Upper lobe of left lung (tissue), 6 donors: ENCODE measurements around the gene SULT1C2. TPM values are rescaled to one million over a fixed set of nuclear protein-coding genes. Genes with fewer than 3 reads are reported as not detected.

Experiments used
- ATAC-seq, 2 donors: fragments of 200-7000 bp; cut with Tn5 transposase; one replicate each; pipeline ENCODE4 v1.9.1; 2022; ENCODE audit warnings: mild to moderate bottlenecking in 2 of 2, moderate library complexity in 2 of 2; ENCODE audit not compliant: low FRiP score in 2 of 2
- DNase-seq, 2 donors: peaks; one replicate each; pipeline ENCODE4 v3.0.0-alpha.2; 2019 to 2020
- H3K27ac ChIP-seq, 4 donors: fragments of 200-600 bp; sonication (generic); one replicate each; pipeline ENCODE4 v1.5.1; 2016 to 2019
- H3K27me3 ChIP-seq, 4 donors: fragments of 200-600 bp; sonication (generic); one replicate each; pipeline ENCODE4 v1.5.1; 2017 to 2019
- H3K36me3 ChIP-seq, 4 donors: fragments of 200-600 bp; sonication (generic); one replicate each; pipeline ENCODE4 v1.5.1; 2016 to 2019
- H3K4me1 ChIP-seq, 4 donors: fragments of 200-600 bp; sonication (generic); one replicate each; pipeline ENCODE4 v1.5.1; 2018 to 2019
- H3K4me3 ChIP-seq, 4 donors: fragments of 200-600 bp; sonication (generic); one replicate each; pipeline ENCODE4 v1.5.1; 2017 to 2019; ENCODE audit warnings: mild to moderate bottlenecking in 2 of 4, moderate library complexity in 1 of 4
- H3K9me3 ChIP-seq, 4 donors: fragments of 200-600 bp; sonication (generic); one replicate each; pipeline ENCODE4 v1.5.1; 2018 to 2019
- EP300 ChIP-seq, 4 donors: sonication (generic); formaldehyde crosslinking; IDR thresholded peaks; one replicate each; pipeline ENCODE4 v1.5.1; 2017; ENCODE audit warnings: antibody characterized with exemption in 4 of 4, control low read depth in 2 of 4
- POLR2A ChIP-seq, 4 donors: fragments of 450-650 bp; IDR thresholded peaks; one replicate each; pipeline ENCODE4 v1.5.1; 2016 to 2017; ENCODE audit warnings: antibody characterized with exemption in 4 of 4, mild to moderate bottlenecking in 2 of 4
- POLR2AphosphoS5 ChIP-seq, 2 donors: sonication (generic); formaldehyde crosslinking; IDR thresholded peaks; one replicate each; pipeline ENCODE4 v1.5.1; 2017; ENCODE audit warnings: antibody characterized with exemption in 2 of 2
- WGBS, 2 donors: methylation state at CpG; one replicate each; pipeline ENCODE4 v1.1.5; 2017 to 2018; 5-methylcytosine and 5-hydroxymethylcytosine counted together
- total RNA-seq, 6 donors: library from RNA; depleted of rRNA in 4 of 6; stranded (reverse); fragments of >200 nt in 4 of 6; gene quantifications; one replicate each; pipeline versions ENCODE4 v1.1.0 to v1.2.1, GENCODE V29; 2016 to 2021
- TF ChIP-seq, protein P1 (sequence below), 6 experiments: fragments of 450-650 bp in 4 of 6; fragments of 200-600 bp in 2 of 6; sonication (generic) in 2 of 6; IDR thresholded peaks; one replicate each; pipeline ENCODE4 v1.5.1; 2016 to 2019; ENCODE audit warnings: antibody characterized with exemption in 6 of 6
- donor health status: DM: no; HTN: no; CAD: no; lungs with moderate emphysema.
- donor health status: DM: no; HTN: yes; CAD: no; lungs with severe emphysema.

Gene SULT1C2
- 1 to 10 TPM in 5 of 6 donors, under 1 TPM in 1; 0.49 to 7.7 (median 4.8) TPM for total RNA-seq

DNA sequence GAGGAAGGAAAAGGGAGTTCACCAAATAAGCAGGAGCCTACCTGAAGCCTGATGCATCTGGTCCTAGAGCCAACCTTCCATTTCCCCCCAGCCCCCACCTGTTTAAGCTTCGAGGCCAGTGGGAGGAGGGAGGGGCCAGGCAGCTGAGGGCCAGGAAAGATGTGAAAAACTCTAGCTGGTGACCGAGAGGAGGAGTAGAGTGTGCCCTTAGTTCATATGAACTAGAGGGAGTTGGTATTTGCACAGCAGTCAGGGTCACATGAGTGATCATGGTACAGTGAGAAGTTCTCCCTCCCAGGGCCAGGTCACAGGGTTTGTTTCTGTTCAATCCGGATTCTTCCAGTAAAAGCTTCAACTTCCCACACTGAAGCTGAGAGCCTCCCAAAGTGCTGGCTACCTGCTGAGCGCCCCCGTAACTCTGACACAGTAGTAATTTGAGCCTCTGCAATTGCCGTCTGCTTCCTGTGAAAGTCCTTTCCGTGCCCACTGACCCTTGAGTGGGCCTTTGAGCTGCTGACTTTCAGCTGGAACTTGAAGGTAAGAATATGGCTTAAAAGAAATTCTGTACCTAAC is at the start of gene SULT1C2:
SULT1C2 (plus strand) TSS at position 362 of the 573 bp plus-strand sequence. CDS start 4,773 bp downstream, outside the sequence.
- ATAC-seq (peak; percentile 32 to 83), DNase-seq (peak in 1 of 2 donors; percentile 68)
- Histone ChIP-seq H3K36me3 (no peaks in the 10 kb centered on the region), H3K27me3 (no peaks in the 10 kb centered on the region), H3K9me3 (no peaks in the 10 kb centered on the region), H3K27ac (peak within 1 kb of the TSS in 2 of 4 donors; percentile 15 to 18), H3K4me3 (peak within 1 kb of the TSS in 2 of 4 donors; percentile 0 to 10), H3K4me1 (no peaks in the 10 kb centered on the region)
- 30 to 31% methylated on average over 7 of the region's 7 CpGs for WGBS, 2 donors
- TF ChIP-seq, protein P1, sequence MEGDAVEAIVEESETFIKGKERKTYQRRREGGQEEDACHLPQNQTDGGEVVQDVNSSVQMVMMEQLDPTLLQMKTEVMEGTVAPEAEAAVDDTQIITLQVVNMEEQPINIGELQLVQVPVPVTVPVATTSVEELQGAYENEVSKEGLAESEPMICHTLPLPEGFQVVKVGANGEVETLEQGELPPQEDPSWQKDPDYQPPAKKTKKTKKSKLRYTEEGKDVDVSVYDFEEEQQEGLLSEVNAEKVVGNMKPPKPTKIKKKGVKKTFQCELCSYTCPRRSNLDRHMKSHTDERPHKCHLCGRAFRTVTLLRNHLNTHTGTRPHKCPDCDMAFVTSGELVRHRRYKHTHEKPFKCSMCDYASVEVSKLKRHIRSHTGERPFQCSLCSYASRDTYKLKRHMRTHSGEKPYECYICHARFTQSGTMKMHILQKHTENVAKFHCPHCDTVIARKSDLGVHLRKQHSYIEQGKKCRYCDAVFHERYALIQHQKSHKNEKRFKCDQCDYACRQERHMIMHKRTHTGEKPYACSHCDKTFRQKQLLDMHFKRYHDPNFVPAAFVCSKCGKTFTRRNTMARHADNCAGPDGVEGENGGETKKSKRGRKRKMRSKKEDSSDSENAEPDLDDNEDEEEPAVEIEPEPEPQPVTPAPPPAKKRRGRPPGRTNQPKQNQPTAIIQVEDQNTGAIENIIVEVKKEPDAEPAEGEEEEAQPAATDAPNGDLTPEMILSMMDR (IDR thresholded peaks at IDR 0.05) = no peak

DNA sequence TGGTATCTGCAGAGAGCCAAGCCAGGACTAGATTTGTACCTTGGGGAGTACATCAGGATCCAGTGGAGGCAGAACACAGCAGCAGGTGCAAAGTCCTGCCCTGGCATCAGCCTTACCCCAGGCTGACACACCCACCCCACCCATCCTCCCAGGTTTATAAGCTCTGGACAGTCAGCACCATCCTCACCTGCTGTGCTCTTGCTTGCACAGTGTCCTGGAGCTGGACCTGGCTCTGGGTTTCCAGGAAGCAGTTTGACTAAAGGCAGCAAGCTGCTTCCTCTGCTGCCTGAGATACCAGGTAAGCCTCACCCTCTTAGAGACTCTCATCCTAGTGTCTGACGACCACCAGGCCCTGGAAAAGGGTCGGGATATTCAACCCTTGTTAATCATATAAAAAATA is 48.9 kb upstream of the SULT1C2 start, which contains the start of gene SULT1C3:
SULT1C3 (plus strand) TSS at position 183 of the 400 bp plus-strand sequence. CDS start 7,227 bp downstream, outside the sequence.
- H3K9me3 ChIP-seq = peaks cover 0 to 6% (median 0%) of the 10 kb centered on the region in 4 donors
- no peak within 1 kb of the TSS for H3K27ac ChIP-seq
- 57 to 58% methylated on average over 2 of the region's 2 CpGs for WGBS, 2 donors
- DNase-seq (no peak), ATAC-seq (no peak)
- no peaks in the 10 kb centered on the region for H3K27me3 ChIP-seq
- no peaks in the 10 kb centered on the region for H3K36me3 ChIP-seq
- no peaks in the 10 kb centered on the region for H3K4me1 ChIP-seq
- TF ChIP-seq POLR2A (IDR thresholded peaks at IDR 0.05) (no peak), EP300 (IDR thresholded peaks at IDR 0.05) (no peak), POLR2AphosphoS5 (IDR thresholded peaks at IDR 0.05) (no peak)
- TF ChIP-seq, protein P1 (IDR thresholded peaks at IDR 0.05) = no peak
- H3K4me3 ChIP-seq = no peak within 1 kb of the TSS

DNA sequence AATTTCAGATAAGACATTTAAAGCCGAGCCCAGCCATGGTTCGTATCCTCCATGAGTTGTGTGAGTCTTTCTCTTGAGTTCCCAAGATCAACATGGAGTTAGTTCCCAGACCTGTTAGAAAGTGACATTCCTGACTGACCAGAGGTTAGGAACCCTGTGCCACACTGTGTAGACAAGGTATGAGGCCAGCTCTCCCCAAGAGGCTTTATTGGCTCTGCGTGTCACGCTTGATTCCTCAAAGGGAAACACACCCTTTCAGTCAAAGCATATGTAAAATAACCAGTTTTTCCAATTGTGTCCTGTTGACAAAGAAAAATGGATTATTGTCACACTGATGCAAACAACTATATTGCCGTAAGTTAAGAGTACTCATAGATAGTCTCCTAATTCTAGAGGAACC is 47.7 kb upstream of the SULT1C2 start:
- Histone ChIP-seq H3K36me3 (no peaks in the 10 kb centered on the region), H3K27ac (no peak overlapping the region), H3K27me3 (no peaks in the 10 kb centered on the region), H3K9me3 (peaks cover 0 to 6% (median 0%) of the 10 kb centered on the region in 4 donors), H3K4me3 (no peak overlapping the region), H3K4me1 (no peaks in the 10 kb centered on the region)
- no peak for ATAC-seq
- 97 to 98% methylated on average over 5 of the region's 5 CpGs for WGBS, 2 donors
- no peak for DNase-seq
- TF ChIP-seq EP300 (IDR thresholded peaks at IDR 0.05) (no peak), POLR2A (IDR thresholded peaks at IDR 0.05) (no peak), POLR2AphosphoS5 (IDR thresholded peaks at IDR 0.05) (no peak)
- TF ChIP-seq, protein P1 (IDR thresholded peaks at IDR 0.05) = no peak

DNA sequence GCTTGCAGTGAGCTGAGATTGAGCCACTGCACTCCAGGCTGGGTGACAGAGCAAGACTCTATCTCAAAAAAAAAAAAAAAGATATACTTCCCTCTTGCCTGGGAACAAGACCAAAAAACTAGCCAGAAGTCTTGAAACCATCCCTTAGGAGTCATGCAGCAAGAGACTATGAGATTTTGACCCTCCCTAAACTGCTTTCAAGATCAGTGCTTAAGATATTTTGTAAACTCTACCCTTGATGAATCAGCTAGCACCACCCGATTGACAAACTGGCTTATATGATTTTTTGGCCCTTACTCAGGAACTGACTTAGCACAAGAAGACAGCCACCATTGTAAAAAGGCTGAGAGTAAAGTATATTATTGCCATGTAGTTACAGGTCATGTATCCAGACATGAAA is 45.1 kb upstream of the SULT1C2 start:
- no peaks in the 10 kb centered on the region for H3K27me3 ChIP-seq
- no peak for TF ChIP-seq POLR2AphosphoS5 (IDR thresholded peaks at IDR 0.05)
- no peak for TF ChIP-seq POLR2A (IDR thresholded peaks at IDR 0.05)
- no peak for TF ChIP-seq EP300 (IDR thresholded peaks at IDR 0.05)
- TF ChIP-seq, protein P1 (IDR thresholded peaks at IDR 0.05) = no peak
- H3K4me1 ChIP-seq = no peaks in the 10 kb centered on the region
- WGBS, 2 donors = 52 to 86% methylated on average over 1 of the region's 1 CpG
- H3K27ac ChIP-seq = no peak overlapping the region
- H3K36me3 ChIP-seq = no peaks in the 10 kb centered on the region
- no peak overlapping the region for H3K4me3 ChIP-seq
- no peaks in the 10 kb centered on the region for H3K9me3 ChIP-seq
- no peak for ATAC-seq
- DNase-seq = no peak
